ENCODE data around the gene ZNF587B. TPM values are rescaled to one million over a fixed set of nuclear protein-coding genes. Genes with fewer than 3 reads are reported as not detected.
A peak's percentile ranks its signal among the peaks of the same experiment; 100 is the strongest.
"Not testable (repeated sequence)": the region's sequence is repeated elsewhere in the genome, so short reads cannot be mapped to it uniquely, and the experiment has no call there.

ZNF587B gene
- total RNA-seq, 3 donors from 2014 or later, result 13.9 to 21.1 (median 18.3) TPM

DNA sequence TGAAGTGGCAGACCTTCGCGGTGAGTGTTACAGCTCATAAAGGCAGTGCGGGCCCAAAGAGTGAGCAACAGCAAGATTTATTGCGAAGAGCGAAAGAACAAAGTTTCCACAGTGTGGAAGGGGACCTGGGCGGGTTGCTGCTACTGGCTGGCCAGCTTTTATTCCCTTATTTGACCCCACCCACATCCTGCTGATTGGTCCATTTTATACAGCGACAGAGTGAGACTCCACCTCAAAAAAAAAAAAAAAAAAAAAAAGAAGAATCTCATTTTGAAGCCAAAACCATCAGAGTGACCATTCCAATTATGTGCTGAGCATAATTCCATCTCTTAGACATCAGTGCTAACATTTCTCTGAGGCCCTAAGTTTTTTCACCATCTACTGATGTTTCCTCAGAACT lies 13.4 kb upstream of the ZNF587B start:
- intact Hi-C loops (cut with DNase I, micrococcal nuclease), result no loop called here
- no peak overlapping the region for H3K4me3 ChIP-seq
- no peaks in the 10 kb centered on the region for H3K9me3 ChIP-seq
- ATAC-seq (no peak), DNase-seq (no peak)
- H3K4me1 ChIP-seq (ENCODE audit: low read depth), result peaks cover 18% of the 10 kb centered on the region
- TF ChIP-seq, protein P1, sequence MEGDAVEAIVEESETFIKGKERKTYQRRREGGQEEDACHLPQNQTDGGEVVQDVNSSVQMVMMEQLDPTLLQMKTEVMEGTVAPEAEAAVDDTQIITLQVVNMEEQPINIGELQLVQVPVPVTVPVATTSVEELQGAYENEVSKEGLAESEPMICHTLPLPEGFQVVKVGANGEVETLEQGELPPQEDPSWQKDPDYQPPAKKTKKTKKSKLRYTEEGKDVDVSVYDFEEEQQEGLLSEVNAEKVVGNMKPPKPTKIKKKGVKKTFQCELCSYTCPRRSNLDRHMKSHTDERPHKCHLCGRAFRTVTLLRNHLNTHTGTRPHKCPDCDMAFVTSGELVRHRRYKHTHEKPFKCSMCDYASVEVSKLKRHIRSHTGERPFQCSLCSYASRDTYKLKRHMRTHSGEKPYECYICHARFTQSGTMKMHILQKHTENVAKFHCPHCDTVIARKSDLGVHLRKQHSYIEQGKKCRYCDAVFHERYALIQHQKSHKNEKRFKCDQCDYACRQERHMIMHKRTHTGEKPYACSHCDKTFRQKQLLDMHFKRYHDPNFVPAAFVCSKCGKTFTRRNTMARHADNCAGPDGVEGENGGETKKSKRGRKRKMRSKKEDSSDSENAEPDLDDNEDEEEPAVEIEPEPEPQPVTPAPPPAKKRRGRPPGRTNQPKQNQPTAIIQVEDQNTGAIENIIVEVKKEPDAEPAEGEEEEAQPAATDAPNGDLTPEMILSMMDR (IDR thresholded peaks at IDR 0.05), result no peak
- H3K36me3 ChIP-seq (ENCODE audit: low read depth), result no peaks in the 10 kb centered on the region

DNA sequence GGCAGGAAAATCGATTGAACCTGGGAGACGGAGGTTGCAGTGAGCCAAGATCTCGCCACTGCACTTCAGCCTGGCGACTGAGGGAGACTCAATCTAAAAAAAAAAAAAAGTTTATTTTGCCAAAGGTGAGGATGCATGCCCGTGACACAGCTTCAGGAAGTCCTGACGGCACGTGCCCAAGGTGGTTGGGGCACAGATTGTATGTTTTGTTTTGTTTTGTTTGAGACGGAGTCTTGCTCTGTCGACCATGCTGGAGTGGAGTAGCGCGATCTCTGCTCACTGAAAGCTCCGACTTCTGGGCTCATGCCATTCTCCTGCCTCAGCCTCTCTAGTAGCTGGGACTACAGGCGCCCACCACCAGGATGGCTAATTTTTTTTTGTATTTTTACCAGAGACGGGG lies 12.1 kb upstream of the ZNF587B start:
- no peak for DNase-seq
- H3K9me3 ChIP-seq, result no peaks in the 10 kb centered on the region
- TF ChIP-seq, protein P1 (IDR thresholded peaks at IDR 0.05), result no peak
- intact Hi-C loops (cut with DNase I, micrococcal nuclease), result no loop called here
- ATAC-seq, result no peak
- no peak overlapping the region for H3K4me3 ChIP-seq
- H3K36me3 ChIP-seq (ENCODE audit: low read depth), result no peaks in the 10 kb centered on the region
- peaks cover 30% of the 10 kb centered on the region for H3K4me1 ChIP-seq (ENCODE audit: low read depth)

DNA sequence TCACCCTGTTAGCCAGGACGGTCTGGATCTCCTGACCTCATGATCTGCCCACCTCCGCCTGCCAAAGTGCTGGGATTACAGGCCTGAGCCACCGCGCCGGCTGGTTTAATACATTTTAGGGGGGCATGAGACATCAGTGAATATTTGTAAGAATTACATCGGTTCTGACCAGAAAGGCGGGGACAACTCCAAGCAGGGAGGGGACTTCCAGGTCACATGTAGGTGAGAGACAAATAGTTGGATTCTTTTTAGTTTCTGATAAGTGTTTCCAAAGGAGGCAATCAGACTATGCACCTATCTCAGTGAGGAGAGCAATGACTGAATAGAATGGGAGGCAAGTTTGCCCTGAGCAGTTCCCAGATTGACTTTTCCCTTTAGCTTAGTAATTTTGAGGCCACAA lies 11.7 kb upstream of the ZNF587B start:
- TF ChIP-seq, protein P1 (IDR thresholded peaks at IDR 0.05), result no peak
- intact Hi-C loops (cut with DNase I, micrococcal nuclease), result no loop called here
- ATAC-seq, result no peak

DNA sequence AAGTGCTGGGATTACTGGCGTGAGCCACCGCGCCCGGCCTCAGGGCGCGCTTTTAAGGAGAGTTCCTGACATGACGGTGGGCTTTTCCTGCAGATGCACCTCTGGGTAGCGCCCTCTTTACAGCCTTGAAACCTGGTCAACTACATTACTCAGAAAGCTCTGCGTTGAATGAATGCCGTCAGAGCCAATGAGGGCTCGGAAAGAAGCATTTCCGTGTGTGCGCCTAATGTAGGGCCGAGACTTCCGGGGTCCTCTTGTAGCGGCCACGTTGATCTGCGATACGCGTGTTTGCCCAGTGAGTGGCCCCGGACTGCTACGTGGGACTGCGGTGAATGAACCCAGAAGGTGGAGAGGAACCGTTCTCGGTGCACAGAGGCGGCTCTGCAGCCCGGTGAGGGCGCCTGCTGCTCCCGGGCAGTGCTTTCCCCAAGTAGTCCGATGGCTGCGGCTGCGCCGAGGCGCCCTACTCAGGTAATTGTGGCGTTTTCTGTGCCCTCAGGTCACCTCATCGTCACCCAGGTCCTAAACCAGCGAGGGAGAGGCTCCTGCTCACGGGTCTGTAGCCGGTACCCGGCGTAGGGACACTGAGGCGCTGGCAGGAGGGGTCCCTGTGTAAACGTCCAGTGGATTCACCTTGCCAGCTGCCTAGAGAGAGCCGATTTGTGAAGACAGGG lies 10.5 kb upstream of the ZNF587B start:
- TF ChIP-seq, protein P1 (IDR thresholded peaks at IDR 0.05), result no peak
- peak; percentile 88 for ATAC-seq
- peak overlapping the region; percentile 81 for H3K4me3 ChIP-seq
- peak; percentile 81 to 93 (median 87) for DNase-seq
- intact Hi-C loops (cut with DNase I, micrococcal nuclease), result no loop called here
- peaks cover 46% of the 10 kb centered on the region for H3K4me1 ChIP-seq (ENCODE audit: low read depth)
- H3K36me3 ChIP-seq (ENCODE audit: low read depth), result no peaks in the 10 kb centered on the region
- no peaks in the 10 kb centered on the region for H3K9me3 ChIP-seq

More for the DNA sequence above, 11.7 kb upstream of the ZNF587B start:
- Histone ChIP-seq H3K36me3 (ENCODE audit: low read depth) (no peaks in the 10 kb centered on the region), H3K4me1 (ENCODE audit: low read depth) (peaks cover 34% of the 10 kb centered on the region), H3K9me3 (no peaks in the 10 kb centered on the region), H3K4me3 (no peak overlapping the region)
- no peak for DNase-seq

DNA sequence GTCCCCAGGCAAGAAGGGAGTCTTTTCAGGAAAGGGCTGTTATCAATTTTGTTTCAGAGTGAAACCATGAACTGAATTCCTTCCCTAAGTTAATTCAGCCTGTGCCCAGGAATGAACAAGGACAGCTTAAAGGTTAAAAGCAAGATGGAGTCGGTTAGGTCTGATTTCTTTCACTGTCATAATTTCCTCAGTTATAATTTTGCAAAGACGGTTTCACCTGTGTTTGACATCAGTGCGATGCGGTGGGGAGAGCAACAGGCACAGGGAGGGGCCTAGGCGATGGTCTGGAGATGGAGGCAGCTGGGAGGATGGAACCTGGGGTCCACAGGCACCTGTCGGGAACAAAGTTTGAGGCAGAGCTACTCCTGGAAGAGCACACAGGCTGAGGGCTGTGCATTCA lies 9.5 kb upstream of the ZNF587B start:
- TF ChIP-seq, protein P1 (IDR thresholded peaks at IDR 0.05), result no peak
- ATAC-seq, result no peak
- no peak for DNase-seq
- Histone ChIP-seq H3K4me1 (ENCODE audit: low read depth) (peaks cover 47% of the 10 kb centered on the region), H3K9me3 (no peaks in the 10 kb centered on the region), H3K36me3 (ENCODE audit: low read depth) (no peaks in the 10 kb centered on the region), H3K4me3 (no peak overlapping the region)
- intact Hi-C loops (cut with DNase I, micrococcal nuclease), result no loop called here

DNA sequence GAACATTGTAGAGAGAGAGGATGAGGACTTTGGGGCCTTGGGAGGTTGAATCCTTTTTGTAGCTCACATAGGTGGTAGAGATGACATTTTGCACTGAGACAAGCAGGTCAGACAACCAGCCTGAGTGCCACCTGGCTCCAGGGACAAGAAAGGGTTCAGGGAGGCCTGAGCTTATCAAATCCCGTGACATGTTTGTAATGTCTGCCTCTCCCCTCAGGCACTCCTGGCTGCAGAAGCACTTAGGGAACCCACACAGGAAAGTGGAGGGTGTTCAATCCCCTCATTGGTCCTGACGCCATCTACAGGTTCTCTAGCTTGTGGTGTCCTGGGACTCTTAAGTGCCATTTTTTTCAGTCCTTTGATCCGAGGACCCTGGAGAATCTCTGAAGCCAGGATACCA lies 9.0 kb upstream of the ZNF587B start:
- H3K9me3 ChIP-seq; intact Hi-C loops (cut with DNase I, micrococcal nuclease); H3K36me3 ChIP-seq (ENCODE audit: low read depth); DNase-seq; H3K4me3 ChIP-seq: not testable (repeated sequence)
- ATAC-seq, result peak; percentile 1
- H3K4me1 ChIP-seq (ENCODE audit: low read depth), result peaks cover 47% of the 10 kb centered on the region

DNA sequence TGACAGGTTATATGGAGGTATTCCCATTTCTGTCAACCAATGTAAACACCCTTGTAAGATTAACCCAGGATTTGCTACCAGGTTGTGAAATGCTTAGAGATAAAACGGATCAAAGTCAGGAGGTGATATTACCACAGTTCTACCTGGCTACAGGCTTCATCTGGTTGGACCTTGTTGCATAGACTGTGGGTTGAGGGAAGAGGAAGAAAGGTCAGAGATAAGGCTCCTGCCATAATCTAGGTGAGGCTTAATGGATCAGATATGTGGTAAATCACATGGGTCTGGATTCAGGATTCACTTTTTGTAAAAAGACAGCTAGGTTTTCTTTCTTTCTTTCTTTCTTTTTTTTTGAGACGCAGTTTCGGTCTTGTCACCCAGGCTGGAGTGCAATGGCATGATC lies 8.6 kb upstream of the ZNF587B start:
- H3K4me1 ChIP-seq (ENCODE audit: low read depth), result peaks cover 47% of the 10 kb centered on the region
- intact Hi-C loops (cut with DNase I, micrococcal nuclease); DNase-seq; H3K9me3 ChIP-seq; H3K36me3 ChIP-seq (ENCODE audit: low read depth); H3K4me3 ChIP-seq: not testable (repeated sequence)
- ATAC-seq, result peak; percentile 36

DNA sequence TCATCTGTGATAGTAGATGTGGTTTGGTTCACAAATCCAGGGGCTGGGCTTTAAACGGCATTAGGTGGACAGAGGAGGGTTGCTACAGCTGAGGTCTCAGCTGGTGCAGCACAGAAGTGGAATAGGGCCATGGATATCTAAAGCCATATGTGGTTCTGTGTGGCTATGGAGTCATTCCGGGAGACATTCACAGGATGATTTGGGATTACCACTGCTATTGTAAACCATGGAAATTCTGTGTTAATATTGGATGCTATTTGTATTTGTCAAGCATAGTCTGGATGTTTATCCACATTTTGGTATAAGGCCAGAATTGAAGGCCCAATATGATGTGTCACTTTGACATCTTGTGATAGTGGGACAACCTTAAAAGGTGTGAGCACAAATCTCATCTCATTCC lies 6.9 kb upstream of the ZNF587B start:
- DNase-seq; H3K9me3 ChIP-seq; ATAC-seq; H3K4me3 ChIP-seq; H3K36me3 ChIP-seq (ENCODE audit: low read depth); intact Hi-C loops (cut with DNase I, micrococcal nuclease): not testable (repeated sequence)
- peaks cover 47% of the 10 kb centered on the region for H3K4me1 ChIP-seq (ENCODE audit: low read depth)

DNA sequence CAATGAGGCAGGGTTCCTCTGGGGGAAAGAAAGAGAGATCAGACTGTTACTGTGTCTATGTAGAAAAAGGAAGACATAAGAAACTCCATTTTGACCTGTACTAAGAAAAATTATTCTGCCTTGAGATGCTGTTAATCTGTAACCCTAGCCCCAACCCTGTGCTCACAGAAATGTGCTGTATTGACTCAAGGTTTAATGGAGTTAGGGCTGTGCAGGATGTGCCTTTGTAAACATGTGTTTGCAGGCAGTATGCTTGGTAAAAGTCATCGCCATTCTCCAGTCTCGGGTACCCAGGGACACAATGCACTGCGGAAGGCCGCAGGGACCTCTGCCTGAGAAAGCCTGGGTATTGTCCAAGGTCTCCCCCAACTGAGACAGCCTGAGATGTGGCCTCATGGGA lies 6.5 kb upstream of the ZNF587B start:
- ATAC-seq; H3K9me3 ChIP-seq; H3K36me3 ChIP-seq (ENCODE audit: low read depth); intact Hi-C loops (cut with DNase I, micrococcal nuclease); DNase-seq; H3K4me3 ChIP-seq: not testable (repeated sequence)
- peaks cover 47% of the 10 kb centered on the region for H3K4me1 ChIP-seq (ENCODE audit: low read depth)

Data from mucosa of descending colon (tissue), 3 donors.